GM15510 (cell line): ENCODE data around the gene STUB1.

Experiments
- POLR2A ChIP-seq: IDR thresholded peaks from 3 replicates; pipeline ENCODE4 v1.6.1; 2011; ENCODE audit warnings: borderline replicate concordance; ENCODE audit not compliant: insufficient read length; ENCODE audit errors: extremely low read depth

Gene STUB1

GRCh38 chr16:668519-669171, 11.6 kb upstream of the STUB1 start:
- no peak for TF ChIP-seq POLR2A

- no peak for TF ChIP-seq POLR2A
These were observed 10.5 kb upstream of the STUB1 start for GRCh38 chr16:669666-670065.

GRCh38 chr16:670485-671352, 9.5 kb upstream of the STUB1 start:
- no peak for TF ChIP-seq POLR2A

DNA sequence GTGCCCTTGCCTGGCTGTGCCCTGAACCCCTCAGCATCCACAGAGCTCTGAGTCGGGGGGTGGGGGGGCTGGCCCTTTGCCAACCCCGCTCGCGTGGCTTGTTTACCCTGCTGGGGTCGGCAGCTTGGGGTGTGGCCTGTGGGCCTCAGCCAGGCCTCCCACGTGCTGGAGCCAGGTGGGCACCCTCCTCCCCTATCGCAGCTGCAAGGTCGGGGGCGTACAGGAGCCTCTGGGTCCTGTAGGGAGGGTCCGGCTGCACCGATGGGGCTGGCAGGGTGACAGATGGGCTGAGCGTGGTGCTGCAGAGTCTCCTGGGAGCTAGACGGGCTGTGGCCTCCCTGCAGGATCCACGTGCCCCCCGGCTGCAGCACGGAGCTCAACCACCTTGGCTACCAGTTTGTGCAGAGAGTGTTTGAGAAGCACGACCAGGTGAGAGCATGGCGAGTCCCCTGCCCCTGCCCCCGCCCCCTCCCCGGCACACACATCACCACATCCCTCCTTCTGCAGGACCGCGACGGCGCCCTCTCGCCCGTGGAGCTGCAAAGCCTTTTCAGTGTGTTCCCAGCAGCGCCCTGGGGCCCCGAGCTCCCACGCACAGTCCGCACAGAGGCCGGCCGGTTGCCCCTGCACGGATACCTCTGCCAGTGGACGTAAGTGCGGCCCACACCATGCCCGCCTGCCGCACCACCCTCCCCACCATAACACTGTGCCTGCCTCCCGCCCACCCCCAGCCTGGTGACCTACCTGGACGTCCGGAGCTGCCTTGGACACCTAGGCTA, 8.7 kb upstream of the STUB1 start:
- no peak for TF ChIP-seq POLR2A

DNA sequence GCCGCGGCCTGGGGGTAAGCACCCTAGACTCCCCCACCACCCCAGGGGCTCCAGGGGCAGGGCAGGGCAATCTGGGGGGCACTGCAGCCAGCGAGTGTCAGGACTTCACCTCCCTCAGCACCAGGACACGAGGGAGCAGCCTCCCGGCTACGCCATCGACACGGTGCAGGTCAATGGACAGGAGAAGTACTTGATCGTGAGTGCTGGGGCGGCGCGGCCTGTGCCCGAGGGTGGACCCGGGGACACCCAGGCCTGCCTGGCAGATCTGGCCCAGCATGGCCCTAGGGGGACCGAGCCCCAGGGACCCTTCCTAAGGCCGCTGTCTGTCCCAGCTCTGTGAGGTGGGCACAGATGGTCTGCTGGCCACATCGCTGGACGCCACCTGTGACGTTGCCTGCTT, 7.8 kb upstream of the STUB1 start:
- TF ChIP-seq POLR2A = no peak

DNA sequence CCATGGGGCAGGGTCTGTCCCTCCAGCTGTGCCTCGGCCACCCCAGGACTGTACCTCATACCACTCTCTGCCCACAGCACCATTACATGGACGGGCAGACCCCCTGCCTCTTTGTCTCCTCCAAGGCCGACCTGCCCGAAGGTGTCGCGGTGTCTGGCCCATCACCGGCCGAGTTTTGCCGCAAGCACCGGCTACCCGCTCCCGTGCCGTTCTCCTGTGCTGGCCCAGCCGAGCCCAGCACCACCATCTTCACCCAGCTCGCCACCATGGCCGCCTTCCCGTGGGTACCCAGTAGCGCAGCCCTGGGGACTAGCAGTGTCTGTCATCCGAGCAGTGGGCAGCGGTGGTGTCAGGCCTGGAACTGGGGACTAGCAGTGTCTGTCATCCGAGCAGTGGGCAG, 7.4 kb upstream of the STUB1 start:
- no peak for TF ChIP-seq POLR2A

GRCh38 chr16:673399-673991, 6.7 kb upstream of the STUB1 start:
- no peak for TF ChIP-seq POLR2A

DNA sequence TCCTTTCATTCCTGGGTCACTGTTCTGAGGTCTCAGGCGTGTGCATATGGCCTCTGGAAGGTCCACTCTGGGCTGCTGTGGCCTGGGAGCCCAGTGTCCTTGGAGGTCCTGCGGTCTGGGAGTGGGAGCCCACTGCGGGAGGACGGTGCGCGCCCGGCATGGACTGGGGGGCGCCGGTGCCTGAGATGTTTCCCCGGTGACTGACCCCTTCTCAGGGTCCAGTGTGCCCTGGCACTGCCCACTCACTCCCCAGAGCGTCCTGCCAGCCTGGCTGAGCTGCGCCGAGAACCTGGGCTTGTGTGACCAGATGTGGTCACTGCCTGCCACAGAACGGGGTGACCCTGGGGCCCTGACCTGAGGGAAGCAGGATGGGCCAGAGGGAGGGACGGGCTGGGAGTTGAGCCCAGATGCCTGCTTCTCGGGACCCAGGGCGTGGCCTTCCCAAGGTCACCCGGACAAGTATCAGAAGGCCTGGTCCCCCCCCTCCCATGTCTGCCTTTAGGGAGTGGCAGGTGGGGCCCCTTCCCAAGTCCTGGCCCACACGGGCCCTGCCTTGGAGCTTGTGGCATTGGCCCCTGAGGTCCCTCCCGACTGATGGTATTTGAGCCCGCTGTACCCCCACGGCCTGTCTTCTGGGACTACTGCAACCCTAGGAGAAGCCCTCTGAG, 5.9 kb upstream of the STUB1 start:
- TF ChIP-seq POLR2A = no peak

DNA sequence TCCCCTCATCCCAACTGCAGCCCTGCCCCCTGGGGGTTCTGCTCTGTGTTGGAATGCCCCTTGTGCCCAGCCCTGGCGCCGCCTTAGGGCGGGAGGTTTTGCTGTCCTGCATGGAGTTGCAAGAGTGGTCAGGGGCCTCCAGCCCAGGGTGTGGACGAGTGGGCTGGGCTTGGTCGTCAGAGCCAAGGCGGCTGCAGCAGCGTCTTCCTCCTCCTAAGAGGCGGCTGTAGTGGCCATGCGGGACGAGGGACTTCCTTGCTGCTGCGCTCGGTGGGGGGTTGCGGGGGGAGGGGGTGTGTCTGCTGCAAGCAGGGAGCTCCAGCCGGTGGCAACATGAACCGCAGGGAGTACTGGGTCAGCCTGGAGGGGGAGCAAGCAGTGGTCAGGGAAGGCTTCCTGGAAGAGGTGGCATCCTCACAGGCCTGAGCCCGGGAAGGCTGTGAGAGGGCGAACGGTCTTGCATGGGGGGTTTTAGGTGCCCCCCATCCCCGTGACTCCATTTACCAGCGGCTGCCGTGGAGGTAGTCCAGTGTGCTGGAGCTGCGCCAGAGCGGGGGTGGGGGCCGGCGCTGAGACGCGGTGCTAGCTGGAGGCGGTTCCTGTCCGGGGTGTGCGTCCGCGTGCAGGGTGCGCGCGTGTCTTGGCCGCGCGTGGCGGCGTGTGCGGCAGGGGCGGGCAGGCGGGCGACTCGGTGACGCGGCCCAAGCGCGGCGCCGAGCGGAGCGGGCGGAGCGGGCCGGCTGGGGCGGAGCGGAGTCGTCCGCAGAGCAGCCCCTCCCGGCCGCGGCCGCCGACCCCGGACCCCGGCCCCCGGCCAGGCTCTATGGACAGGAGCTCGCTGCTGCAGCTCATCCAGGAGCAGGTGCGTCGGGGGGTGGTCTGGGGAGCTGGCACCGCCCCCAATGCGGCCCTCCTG, 5.0 kb upstream of the STUB1 start, which contains the start of gene RHBDL1:
Gene RHBDL1 (plus strand): TSS at position 704 of the 916 bp plus-strand sequence. CDS start 120 bp downstream, at position 824.
- TF ChIP-seq POLR2A = no peak

DNA sequence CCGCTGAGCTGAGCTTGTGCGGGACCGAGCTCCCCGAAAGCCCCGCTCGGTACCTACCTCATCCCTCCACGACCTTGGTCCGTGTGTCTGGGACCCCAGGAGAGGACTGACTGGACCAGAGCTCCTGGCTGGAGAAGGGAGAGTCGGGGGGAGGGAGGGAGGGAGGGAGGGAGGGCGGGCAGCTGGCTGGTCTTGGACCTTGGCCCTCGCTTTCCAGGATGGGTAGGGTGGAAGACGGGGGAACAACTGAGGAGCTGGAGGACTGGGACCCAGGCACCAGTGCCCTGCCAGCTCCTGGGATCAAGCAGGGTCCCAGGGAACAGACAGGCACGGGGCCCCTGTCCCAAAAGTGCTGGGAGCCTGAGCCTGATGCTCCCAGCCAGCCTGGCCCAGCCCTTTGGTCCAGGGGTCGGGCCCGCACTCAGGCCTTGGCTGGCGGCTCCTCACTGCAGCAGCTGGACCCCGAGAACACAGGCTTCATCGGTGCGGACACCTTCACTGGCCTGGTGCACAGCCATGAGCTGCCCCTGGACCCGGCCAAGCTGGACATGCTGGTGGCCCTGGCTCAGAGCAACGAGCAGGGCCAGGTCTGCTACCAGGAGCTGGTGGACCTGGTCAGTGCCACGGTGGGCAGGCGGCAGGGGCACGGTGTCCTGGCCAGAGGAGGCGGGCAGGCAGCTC, 4.2 kb upstream of the STUB1 start:
- no peak for TF ChIP-seq POLR2A

- no peak for TF ChIP-seq POLR2A
These were observed 3.7 kb upstream of the STUB1 start for GRCh38 chr16:676565-676902.

DNA sequence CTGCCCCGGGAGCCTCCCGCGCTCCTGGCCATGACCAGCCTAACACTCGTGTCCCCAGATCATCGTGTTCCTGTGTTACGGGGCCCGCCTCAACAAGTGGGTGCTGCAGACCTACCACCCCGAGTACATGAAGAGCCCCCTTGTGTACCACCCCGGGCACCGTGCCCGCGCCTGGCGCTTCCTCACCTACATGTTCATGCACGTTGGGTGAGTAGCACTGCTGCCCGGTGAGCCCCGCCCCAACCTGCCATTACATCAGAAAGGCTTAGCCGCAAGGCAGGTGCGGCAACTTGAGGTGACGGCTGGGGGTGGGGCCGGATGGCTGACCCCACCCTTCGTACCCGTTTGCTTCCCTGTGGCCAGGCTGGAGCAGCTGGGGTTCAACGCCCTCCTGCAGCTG, 3.3 kb upstream of the STUB1 start:
- TF ChIP-seq POLR2A = no peak
